Activated CD4-positive, alpha-beta T cell treated with anti-CD3 and anti-CD28 coated beads, Interleukin-10, Interleukin-2, amounts not matched to agents 100 ng/mL and 50 ng/mL, durations not matched to agents 16 hours and 8 hours (primary cell): ENCODE data around the gene LATS2.
A peak's percentile ranks its signal among the peaks of the same experiment; 100 is the strongest.
"Not testable (repeated sequence)": the region's sequence is repeated elsewhere in the genome, so short reads cannot be mapped to it uniquely, and the experiment has no call there.

Experiments used
- DNase-seq: peaks from one replicate; pipeline ENCODE4 v3.0.0-alpha.2; 2020

LATS2 gene

DNA sequence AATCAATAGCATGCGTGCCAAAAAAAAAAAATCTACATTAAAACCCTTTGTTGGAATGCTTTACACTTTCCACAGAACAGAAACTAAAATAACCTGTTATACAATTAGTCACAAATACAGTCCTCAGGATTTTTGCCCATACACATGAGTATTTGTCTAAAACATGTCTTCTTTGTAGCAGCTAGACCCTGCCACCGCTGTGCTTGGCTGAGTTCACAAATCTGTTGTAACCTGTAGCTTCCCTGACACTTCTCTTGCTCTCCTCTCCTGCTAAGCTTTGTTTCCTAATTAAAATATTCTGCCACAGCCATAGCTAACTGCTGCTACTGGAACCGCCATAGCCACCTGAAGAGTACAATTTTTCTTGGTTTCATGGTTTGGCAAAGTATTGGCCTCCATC is 113.4 kb downstream of the LATS2 start:
- not testable (repeated sequence) for DNase-seq

DNA sequence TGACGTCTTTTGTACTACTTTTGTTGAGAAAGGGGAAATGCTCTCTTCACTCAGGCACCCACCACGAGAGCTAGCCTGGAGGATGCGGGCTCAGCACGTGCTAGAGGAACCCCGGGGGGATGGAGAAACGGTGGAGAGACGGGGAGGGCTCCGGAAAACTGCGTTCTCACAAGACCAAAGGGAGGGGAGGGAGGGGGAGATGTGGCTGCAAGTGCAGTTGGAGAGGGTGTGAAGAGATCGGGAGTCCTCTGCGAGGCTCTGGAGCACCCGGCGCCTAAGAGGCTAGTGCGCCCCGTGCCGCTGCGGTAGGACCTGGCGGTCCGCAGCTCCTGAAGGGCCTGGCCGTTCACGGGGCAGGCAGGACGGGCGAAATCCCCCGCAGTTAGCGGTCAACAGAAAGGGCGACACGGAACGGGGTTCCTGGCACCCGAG is 115.4 kb downstream of the LATS2 start:
- DNase-seq, result peak; percentile 1

DNA sequence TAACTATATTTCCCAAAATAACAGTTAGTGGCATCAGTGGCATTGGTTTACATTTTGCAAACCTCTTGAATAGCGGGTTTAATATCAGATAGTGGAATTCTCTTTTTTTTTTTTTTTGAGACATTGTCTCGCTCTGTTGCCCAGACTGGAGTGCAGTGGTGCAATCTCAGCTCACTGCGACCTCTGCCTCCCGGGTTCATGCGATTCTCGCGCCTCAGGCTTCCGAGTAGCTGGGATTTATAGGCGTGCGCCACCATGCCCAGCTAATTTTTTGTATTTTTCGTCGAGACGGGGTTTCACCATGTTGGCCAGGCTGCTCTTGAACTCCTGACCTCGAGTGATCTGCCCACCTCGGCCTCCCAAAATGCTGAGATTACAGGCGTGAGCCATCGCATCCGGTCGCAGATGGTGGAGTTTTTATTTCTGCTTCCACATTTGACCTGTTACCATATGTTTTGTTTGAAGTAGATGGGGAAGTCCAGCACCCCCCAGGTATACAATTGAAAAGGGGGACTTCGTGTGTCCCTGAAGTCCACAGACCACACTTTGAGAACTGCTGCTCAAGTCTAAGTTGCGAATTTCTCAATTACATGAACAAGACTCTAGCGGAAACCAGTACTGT is 118.3 kb downstream of the LATS2 start:
- no peak for DNase-seq

DNA sequence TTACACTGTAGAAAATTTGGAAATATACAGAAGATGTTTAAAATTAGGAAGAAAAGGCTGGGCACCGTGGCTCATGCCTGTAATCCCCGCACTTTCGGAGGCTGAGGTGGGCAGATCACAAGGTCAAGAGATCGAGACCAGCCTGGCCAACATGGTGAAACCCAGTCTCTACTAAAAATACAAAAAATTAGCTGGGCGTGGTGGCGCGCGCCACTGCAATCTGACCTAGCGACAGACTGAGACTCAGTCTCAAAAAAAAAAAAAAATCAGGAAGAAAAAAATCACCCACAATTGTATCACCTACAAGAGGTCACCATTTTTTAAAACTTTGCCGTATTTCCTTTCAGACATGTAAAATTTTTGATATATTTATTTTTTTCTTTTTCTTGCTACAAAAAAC is 120.9 kb downstream of the LATS2 start:
- not testable (repeated sequence) for DNase-seq

DNA sequence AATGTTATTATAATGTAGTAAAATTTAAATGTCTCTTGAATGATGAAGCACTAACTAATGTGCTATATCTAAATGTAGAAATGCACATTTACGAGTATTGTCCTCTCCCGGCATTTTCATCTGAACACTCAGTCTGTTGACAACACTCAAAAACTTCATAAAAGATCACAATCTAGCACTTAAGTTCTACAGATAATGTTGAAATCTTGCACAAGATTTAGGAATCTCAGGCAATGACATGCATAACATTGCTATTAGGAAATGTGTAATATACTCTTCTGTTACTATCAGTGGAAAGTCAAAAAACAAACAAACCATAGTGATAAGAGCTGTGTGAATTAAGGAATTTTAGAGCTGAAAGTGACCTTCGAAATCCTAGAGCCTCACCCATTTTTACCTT is 121.3 kb downstream of the LATS2 start:
- no peak for DNase-seq

DNA sequence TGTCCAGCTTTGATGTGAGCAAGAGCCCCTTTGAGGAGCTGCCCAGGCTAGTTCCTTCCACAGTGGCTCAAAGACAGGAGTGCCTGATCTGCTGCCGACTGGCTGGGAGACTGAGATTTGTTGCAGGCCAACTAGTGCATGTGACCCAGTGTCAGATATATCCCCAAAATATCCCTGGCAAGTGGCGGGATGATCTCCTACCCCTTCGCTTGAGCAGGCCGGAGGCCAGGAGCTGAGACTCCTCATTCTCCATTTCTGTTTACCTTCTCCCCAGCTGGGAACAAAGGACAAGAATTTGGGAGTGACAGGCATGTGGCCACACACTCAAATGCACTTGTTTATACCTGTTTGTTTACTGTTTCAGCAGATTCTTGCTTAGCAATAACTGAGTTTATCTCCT is 121.7 kb downstream of the LATS2 start:
- no peak for DNase-seq

DNA sequence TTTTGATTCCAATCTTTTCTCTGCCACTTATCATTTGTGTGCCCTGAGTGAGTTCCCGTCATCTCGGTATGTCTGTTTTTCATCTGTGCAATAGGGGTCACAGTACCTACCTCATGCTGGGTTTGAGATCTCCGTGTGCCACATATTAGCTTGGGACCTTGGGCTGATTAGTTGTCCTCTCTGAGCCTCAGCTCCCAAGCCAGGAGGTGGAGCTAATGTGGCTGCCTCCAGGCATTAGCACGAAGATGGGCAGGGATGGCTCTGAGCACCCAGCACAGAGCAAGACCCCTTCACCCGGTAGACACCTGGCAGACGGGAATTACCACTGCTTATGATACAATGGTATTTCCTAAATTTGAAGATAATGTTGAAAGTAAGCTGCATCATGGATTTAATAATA is 123.1 kb downstream of the LATS2 start:
- DNase-seq, result no peak

DNA sequence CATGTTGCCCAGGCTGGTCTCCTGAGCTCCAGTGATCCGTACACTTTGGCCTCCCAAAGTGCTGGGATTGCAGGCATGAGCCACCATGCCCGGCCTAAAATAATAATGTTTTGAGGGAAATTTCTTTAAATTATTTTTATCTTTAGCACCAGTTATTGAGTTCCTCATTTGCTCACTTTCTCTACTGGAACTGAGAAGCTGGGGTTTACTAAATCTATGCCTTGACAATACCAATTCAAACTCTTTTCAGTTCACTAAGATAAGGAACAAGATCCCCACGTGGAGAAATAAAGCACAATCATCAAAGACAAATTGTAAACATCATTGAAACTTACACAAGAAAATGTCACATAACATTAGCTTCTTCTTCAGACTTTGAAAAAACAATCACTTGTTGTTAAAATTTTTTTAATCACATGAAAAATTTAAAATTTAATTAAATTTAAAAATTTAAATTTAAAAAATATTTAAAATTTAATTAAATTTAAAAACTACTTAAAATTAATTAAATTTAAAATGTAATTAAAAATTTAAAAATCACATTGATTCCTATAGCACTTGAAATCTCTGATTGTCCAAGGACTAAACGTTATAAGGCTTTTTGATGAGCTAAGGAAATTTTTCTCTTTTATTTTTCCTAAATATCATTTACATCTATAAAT is 133.7 kb downstream of the LATS2 start:
- no peak for DNase-seq

DNA sequence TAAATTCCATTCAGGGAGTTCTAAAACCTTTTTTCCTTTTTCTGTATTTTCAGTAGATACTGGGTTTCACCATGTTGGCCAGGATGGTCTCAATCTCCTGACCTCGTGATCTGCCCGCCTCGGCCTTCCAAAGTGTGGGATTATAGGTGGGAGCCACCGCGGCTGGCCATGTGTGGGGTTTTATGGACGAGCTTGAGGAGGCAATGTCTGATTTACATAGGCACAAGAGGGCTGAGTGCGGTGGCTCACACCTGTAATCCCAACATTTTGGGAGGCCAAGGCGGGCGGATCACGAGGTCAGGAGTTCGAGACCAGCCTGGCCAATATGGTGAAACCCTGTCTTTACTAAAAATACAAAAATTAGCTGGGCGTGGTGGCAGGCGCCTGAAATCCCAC is 136.0 kb downstream of the LATS2 start:
- not testable (repeated sequence) for DNase-seq

DNA sequence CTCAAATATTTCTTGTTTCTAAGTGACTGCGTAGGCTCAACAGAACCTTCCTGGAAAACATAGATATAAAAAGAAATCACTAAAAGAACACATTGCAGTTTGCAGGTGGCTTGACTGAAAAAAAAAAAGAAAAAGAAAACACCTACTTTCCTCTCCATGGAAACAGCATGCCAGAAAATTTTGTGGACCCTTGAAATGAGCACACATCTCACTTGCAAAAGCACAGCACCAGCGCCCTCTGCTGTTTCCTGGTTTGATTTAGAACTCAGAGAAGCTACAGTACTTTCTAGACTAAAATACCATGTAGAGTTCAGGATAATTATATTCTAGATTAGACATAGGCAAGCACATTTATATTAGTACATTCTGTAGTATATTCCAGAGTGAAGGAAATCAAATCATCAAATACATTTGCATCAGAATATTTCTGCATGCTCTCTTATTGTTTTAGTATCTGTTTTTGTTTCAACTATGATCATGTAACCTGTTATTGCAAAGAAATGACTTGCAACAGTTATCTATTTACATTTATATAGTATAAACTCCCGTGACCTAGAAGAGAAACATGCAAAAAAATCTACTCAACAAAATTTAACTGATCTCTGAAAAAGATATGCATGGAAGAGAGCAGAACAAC is 136.5 kb downstream of the LATS2 start:
- DNase-seq, result peak; percentile 71

DNA sequence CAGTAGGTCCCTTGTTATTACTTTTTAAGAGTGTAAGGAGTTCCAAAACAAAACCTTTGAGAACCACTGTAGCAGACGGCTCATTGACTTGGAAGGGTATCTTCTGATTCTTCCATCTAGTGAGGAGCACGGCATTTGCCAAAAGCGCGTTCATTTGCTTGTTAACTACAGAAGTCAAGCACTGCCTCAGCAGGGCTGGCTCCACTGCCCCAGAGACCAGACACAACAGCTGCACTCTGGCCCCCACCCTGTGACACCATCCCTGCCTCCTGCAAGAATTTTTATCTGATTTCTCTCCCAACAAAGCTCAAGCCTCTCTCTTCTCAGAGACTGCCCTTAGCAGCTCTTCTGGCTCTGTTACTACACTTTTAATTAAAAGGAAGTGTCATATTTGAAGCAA is 138.1 kb downstream of the LATS2 start:
- DNase-seq, result no peak
